Measurements from ENCODE around the gene DCT.
"Not testable (repeated sequence)": the region's sequence is repeated elsewhere in the genome, so short reads cannot be mapped to it uniquely, and the experiment has no call there.

DCT gene

DNA sequence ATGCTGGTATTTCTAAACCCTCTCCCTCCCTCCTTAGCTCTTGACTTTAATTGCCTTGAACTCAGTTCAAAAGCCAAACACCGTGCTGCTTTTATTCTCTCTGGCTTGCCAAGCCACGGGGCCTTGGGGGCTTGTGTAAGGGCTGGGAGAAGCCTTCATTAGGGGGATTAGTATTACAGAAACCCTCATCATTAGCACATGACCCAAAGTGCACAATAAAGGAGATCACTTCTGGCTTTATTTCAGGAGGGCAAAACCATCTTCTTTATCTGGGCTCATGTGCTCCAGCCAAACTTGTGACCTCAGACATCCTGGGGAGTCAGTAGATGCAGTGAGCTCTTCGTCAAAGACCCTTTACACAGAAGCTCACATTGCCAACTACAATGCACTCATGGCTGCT, at the start of gene DCT:
TSS of gene DCT (minus strand) at position 67 of the 400 bp plus-strand sequence. CDS start 427 bp downstream, outside the sequence.
- no peak for DNase-seq (ENCODE audit: low spot score)

DNA sequence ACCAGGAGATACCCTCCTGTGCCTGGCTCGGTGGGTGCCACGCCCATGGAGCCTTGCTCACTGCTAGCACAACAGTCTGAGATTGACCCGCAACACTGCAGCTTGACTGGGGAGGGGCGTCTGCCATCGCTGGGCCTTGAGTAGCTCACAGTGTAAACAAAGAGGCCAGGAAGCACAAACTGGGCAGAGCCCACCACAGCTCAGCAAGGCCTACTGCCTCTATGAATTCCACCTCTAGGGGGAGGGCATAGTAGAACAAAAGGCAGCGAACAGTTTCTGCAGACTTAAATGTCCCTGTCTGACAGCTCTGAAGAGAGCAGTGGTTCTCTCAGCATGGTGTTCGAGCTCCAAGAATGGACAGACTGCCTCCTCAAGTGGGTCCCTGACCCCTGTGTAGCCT, 47.5 kb upstream of the DCT start:
- DNase-seq (ENCODE audit: low spot score) = not testable (repeated sequence)

- DNase-seq (ENCODE audit: low spot score) = no peak
Observed at GRCh38 chr13:94525781-94526180, 46.3 kb upstream of the DCT start.

- DNase-seq (ENCODE audit: low spot score) = no peak
Observed at GRCh38 chr13:94524407-94524806, 44.9 kb upstream of the DCT start.

DNA sequence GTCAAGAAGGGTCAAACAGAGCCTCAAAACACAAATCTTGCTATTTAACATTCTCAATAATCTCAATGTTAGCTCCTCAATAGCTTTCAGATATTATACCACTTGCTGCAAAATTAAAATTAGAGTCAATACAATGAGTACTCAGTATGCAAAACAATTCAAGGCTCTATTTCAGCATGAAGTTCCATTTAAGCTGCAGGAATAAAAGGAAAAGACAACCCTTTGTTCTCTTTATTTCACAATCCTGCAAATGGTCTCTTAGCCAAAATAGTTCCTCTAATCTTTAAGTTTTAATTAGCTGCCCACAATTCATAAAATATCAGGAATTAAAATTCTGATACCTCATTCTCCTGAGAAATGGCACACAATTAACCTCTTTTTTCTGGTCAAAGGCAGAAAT, 40.5 kb upstream of the DCT start:
- DNase-seq (ENCODE audit: low spot score) = no peak

- DNase-seq (ENCODE audit: low spot score) = no peak
Observed at GRCh38 chr13:94516456-94516855, 37.0 kb upstream of the DCT start.

DNA sequence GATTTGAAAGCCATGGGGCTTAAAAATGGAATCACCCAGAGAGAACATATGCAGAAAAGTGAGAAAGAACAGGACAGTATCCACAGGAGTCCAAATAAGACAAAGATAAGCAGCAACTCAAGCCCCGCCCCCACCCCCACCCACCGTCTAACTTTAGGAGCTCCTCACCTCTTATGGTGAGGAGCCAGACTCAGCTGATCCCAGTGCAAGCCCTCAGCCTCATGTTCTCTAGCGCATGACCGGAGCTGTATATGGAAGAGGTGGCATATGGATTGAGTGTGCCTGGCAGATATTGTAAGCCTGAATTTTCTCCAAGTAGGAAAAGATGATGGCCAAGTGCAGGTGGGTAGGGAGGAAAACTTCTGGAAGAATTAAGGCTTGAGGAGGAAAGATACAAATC, 36.4 kb upstream of the DCT start:
- DNase-seq (ENCODE audit: low spot score) = no peak

DNA sequence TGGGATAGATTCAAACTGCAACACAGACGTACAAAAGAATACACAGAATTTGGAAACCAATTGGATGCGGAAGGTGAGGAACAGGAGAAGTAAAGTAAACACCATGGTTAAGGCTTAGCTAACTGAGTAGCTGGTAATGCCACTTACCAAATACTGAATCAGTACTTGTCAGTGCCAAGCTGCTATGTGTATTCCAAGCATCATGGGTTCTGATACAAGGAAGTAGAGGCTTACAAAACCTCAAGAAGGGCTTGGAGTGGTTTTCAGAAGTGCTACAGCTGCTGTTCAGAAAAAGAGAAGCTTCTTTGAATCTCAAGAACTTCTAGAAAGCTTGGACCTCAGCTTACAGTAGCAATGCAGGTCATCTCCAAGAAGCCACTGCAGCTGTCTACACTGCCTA, 35.9 kb upstream of the DCT start:
- no peak for DNase-seq (ENCODE audit: low spot score)

GRCh38 chr13:94513026-94513425, 33.5 kb upstream of the DCT start:
- no peak for DNase-seq (ENCODE audit: low spot score)

DNA sequence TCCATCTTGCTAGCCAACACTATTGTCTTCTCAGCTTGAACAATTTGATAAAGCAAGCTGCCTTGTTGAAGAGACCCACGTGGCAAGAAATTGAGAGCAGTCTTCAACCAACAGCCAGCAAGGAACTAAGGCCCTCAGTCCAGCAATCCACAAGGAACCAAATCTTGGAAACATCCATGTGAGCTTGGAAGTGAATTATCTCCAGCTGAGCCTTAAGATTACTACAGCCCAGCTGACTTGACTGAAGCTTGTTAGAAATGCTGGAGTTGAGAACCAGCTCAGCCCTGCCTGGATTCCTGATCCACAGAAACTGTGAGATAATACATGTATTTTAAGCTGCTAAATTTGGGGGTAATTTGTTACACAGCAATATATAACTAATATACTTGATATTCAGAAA, 26.2 kb upstream of the DCT start:
- DNase-seq (ENCODE audit: low spot score) = no peak

- no peak for DNase-seq (ENCODE audit: low spot score)
Observed at GRCh38 chr13:94503851-94504250, 24.4 kb upstream of the DCT start.

DNA sequence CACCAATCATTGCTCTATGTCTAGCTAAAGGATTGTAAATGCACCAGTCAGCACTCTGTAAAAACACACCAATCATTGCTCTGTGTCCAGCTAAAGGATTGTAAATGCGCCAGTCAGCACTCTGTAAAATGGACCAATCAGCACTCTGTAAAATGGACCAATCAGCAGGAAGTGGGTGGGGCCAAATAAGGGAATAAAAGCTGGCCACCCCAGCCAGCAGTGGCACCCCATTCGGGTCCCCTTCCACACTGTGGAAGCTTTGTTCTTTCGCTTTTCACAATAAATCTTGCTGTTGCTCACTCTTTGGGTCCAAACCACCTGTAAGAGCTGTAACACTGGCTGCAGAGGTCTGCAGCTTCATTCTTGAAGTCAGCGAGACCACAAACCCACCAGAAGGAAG, 19.3 kb upstream of the DCT start:
- DNase-seq (ENCODE audit: low spot score) = not testable (repeated sequence)

DNA sequence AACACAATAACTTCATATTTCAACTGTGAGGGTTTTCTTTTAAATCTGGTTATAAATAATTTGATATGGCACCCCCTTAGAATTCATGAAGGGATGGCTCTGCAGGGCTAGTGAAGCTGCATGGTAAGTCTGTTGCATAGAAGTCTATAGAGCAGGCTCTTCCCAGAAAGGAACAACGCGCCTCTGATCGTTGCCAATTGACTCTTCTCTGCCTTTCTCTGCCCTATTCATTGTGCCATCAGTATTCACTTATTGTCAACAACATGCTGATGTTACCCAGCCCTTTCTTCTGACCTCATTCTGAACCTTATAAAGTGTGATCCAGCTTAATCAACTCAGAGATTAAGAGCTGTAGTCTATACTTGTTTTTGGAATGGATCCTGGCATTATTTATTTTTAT, 16.3 kb upstream of the DCT start:
- no peak for DNase-seq (ENCODE audit: low spot score)

- no peak for DNase-seq (ENCODE audit: low spot score)
Observed at GRCh38 chr13:94494026-94494425, 14.5 kb upstream of the DCT start.

DNA sequence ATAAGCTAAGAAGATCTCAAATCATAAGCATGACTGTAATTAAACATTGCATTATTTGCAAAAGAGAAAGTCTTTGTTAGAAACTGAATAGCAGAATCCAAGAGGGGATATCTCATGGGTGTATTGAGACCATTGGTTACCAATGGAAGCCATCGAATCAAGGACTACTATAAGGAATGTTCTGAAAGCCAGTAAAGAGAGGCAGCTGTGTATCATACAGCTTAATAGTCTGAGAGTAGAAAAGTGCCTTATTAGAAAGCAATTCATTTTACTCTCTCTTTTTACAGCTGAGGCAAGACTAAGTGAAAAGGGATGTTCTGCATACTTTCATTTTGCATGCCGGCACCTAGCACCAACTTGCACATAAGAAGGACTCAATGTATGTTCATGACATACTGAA, 7.6 kb upstream of the DCT start:
- no peak for DNase-seq (ENCODE audit: low spot score)

DNA sequence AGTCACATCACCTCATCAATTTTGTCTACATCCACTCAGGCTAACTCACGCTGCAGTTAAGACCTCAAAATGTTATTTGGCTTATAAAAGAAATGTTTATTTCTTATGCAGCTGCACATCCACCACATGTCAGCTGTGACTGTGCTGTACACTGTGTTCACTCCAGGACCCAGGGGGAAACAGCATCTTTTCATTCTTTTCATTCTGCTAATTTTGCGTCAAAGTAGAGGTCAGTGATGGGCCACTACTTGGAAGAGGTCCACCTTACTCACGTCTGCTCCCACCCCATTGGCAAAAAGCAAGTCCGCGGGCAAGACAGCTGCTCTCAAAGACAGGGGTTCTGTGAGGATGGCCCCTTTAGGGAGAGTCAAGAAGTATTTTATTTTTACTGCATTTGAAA, 4.5 kb upstream of the DCT start:
- no peak for DNase-seq (ENCODE audit: low spot score)

- DNase-seq (ENCODE audit: low spot score) = peak; percentile 35
Observed at GRCh38 chr13:94481941-94482340, 2.5 kb upstream of the DCT start.

- no peak for DNase-seq (ENCODE audit: low spot score)
Observed at GRCh38 chr13:94480672-94481145, 1.2 kb upstream of the DCT start.

DNA sequence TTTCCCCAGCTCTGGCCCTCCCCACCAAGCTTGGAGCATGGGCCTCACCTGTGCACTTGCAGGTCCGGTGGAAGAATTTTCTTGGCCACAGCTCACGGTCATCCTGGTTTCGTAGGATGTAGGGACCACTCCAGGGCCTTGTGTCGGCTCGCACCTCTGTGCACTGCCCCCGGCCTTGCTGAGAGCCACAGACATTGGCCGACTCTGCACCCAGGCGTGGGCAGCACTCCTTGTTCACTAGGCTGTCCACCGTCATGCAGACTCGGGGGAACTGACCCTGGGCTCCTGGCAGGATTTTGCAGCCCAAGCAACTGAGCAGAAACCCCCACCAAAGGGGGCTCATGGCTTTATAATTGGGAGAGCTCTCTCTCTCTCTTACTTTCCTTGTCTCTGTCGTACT, 569 bp downstream of the DCT start:
- no peak for DNase-seq (ENCODE audit: low spot score)

GRCh38 chr13:94470126-94470525, 9.4 kb downstream of the DCT start:
- no peak for DNase-seq (ENCODE audit: low spot score)

- DNase-seq (ENCODE audit: low spot score) = no peak
Observed at GRCh38 chr13:94464771-94465170, 14.7 kb downstream of the DCT start.

DNA sequence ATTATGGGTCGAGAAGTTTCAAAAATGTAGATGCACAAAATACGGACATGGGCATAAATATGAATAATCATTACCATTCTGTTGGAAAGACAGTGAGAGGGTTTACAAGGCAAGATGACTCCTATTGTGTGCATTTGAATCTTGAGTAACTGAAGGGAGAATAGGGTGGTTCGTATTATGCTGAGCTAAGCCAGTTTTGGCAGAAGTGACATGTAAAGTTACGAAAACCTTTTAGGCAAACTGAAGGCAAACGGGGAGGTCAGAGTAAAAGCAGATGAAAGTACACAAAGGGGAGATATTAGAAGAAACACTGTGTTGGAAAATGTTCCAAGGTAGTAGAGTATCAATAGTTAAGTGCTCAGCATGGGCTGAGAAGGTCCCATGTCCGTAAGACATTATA, 16.8 kb downstream of the DCT start:
- no peak for DNase-seq (ENCODE audit: low spot score)

GRCh38 chr13:94459116-94459515, 20.4 kb downstream of the DCT start:
- DNase-seq (ENCODE audit: low spot score) = no peak

- no peak for DNase-seq (ENCODE audit: low spot score)
Observed at GRCh38 chr13:94455414-94455813, 24.1 kb downstream of the DCT start.

DNA sequence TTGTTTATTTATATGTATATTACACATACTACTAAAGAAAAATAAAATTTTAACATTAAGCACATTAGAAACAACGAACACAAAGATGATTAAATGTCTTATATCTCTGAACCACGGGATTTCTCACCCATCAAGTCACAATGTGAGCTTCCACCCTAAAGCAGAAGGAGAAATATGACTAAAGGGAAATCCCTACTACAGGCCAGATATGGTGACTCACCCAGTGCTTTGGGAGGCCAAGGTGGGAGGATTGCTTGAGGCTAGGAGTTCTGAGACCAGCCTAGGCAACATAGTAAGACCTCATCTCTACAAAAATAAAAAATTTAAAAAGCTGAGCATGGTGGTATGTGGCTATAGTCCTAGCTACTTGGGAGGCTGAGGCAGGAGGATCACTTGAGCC, 24.6 kb downstream of the DCT start:
- peak; percentile 21 for DNase-seq (ENCODE audit: low spot score)

Data from RKO (cell line).